Osteoblast (primary cell): Measurements from ENCODE around the gene CMTM4. TPM values are rescaled to one million over a fixed set of nuclear protein-coding genes. Genes with fewer than 3 reads are reported as not detected.

Experiments
- DNase-seq: peaks from one replicate; pipeline ENCODE4 v3.0.0; 2011; ENCODE audit warnings: low spot score, mixed read lengths; ENCODE audit not compliant: insufficient read length; ENCODE audit errors: missing footprints
- H2AFZ ChIP-seq: 2 replicates; pipeline ENCODE4 v1.6.0; 2011; ENCODE audit warnings: mild to moderate bottlenecking, low read length
- H3K27ac ChIP-seq: 2 replicates; pipeline ENCODE4 v1.5.1; 2011; ENCODE audit warnings: mild to moderate bottlenecking, low read depth, low read length, moderate library complexity
- H3K27me3 ChIP-seq: 2 replicates; pipeline ENCODE4 v1.6.0; 2012; ENCODE audit warnings: mild to moderate bottlenecking, control low read depth, inconsistent platforms, low read length, moderate library complexity; ENCODE audit not compliant: insufficient read depth
- H3K36me3 ChIP-seq: 2 replicates; pipeline ENCODE4 v1.5.1; 2011; ENCODE audit warnings: mild to moderate bottlenecking, low read length, control low read depth, moderate library complexity; ENCODE audit not compliant: insufficient read depth
- H3K4me1 ChIP-seq: 2 replicates; pipeline ENCODE4 v1.5.1; 2011; ENCODE audit warnings: mild to moderate bottlenecking, low read length, control low read depth, moderate library complexity; ENCODE audit not compliant: insufficient read depth
- H3K4me2 ChIP-seq: 2 replicates; pipeline ENCODE4 v1.6.0; 2011; ENCODE audit warnings: mild to moderate bottlenecking, low read length; ENCODE audit not compliant: insufficient read depth
- H3K4me3 ChIP-seq: fragments of 200-600 bp; sonication (generic); 3 replicates; pipeline ENCODE4 v1.5.1; 2012; ENCODE audit warnings: mild to moderate bottlenecking, low read length, inconsistent platforms; ENCODE audit not compliant: insufficient read depth
- H3K79me2 ChIP-seq: 2 replicates; pipeline ENCODE4 v1.6.0; 2012; ENCODE audit warnings: mild to moderate bottlenecking, low read length, control low read depth, inconsistent platforms; ENCODE audit not compliant: insufficient read depth
- H3K9me3 ChIP-seq: 2 replicates; pipeline ENCODE4 v1.5.1; 2011; ENCODE audit warnings: low read depth, low read length, control low read depth
- H4K20me1 ChIP-seq: 2 replicates; pipeline ENCODE4 v1.6.0; 2012; ENCODE audit warnings: mild to moderate bottlenecking, low read length, control low read depth; ENCODE audit not compliant: insufficient read depth
- total RNA-seq: library from RNA; depleted of rRNA; stranded (reverse); fragments of >200 nt; gene quantifications from 2 replicates; pipeline ENCODE4 v1.2.3, GENCODE V29; 2012
- TF ChIP-seq, protein P1 (sequence below): IDR thresholded peaks from 2 replicates; pipeline ENCODE4 v1.5.1; 2011; ENCODE audit warnings: mild to moderate bottlenecking, low read depth, low read length, moderate library complexity; ENCODE audit errors: extremely low read depth

The CMTM4 gene
- total RNA-seq, 1 donor, result 42.7 TPM

DNA sequence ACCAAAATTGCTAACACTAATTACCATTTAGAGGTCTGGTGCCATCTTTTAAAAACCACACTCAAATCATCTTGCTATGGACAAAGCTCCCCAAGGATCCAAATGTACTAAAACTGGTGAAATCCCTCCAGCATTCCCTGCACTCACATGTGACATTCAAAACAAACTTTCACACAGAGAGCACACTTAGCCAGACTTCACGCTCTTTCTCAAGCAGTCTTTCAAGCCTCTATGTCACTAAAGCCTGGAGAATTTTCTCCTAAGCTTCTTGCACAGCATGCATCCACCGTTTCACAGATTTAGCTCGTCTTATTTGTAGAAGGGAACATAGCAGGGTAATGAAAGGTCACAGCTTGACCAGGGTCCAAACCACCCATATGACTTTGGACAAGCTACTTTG, 72.8 kb downstream of the CMTM4 start:
- H3K36me3 ChIP-seq, result no peaks in the 10 kb centered on the region
- no peak for DNase-seq
- H3K79me2 ChIP-seq, result no peaks in the 10 kb centered on the region
- H2AFZ ChIP-seq, result no peak overlapping the region
- H3K4me3 ChIP-seq, result no peak overlapping the region
- H3K9me3 ChIP-seq, result no peaks in the 10 kb centered on the region
- no peaks in the 10 kb centered on the region for H4K20me1 ChIP-seq
- no peak overlapping the region for H3K4me2 ChIP-seq
- no peak overlapping the region for H3K27ac ChIP-seq
- peaks cover 40% of the 10 kb centered on the region for H3K4me1 ChIP-seq
- TF ChIP-seq, protein P1, sequence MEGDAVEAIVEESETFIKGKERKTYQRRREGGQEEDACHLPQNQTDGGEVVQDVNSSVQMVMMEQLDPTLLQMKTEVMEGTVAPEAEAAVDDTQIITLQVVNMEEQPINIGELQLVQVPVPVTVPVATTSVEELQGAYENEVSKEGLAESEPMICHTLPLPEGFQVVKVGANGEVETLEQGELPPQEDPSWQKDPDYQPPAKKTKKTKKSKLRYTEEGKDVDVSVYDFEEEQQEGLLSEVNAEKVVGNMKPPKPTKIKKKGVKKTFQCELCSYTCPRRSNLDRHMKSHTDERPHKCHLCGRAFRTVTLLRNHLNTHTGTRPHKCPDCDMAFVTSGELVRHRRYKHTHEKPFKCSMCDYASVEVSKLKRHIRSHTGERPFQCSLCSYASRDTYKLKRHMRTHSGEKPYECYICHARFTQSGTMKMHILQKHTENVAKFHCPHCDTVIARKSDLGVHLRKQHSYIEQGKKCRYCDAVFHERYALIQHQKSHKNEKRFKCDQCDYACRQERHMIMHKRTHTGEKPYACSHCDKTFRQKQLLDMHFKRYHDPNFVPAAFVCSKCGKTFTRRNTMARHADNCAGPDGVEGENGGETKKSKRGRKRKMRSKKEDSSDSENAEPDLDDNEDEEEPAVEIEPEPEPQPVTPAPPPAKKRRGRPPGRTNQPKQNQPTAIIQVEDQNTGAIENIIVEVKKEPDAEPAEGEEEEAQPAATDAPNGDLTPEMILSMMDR, result no peak
- no peaks in the 10 kb centered on the region for H3K27me3 ChIP-seq

DNA sequence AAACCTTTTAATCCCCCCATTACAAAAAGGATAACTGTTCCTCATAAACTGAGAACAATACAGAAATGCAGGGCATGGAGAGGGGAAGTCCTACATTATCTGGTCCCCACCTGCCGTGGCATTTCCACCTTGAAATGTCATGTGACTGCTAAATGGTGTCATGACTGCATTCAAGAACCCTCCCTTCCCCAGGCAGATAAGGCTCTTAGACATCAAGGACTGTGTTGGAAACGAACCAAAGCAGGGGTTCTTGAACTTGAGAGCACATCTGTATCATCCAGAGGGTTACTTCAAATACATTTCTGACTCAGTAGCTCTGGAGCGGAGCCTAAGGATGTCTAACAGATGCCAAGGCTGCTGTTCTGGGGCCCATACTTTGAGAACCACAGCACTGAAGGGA, 73.7 kb downstream of the CMTM4 start:
- H3K27ac ChIP-seq, result peak overlapping the region; percentile 75
- no peak for DNase-seq
- no peak overlapping the region for H3K4me2 ChIP-seq
- H3K4me1 ChIP-seq, result peaks cover 48% of the 10 kb centered on the region
- H3K9me3 ChIP-seq, result no peaks in the 10 kb centered on the region
- no peaks in the 10 kb centered on the region for H3K79me2 ChIP-seq
- no peak overlapping the region for H3K4me3 ChIP-seq
- no peak overlapping the region for H2AFZ ChIP-seq
- H3K36me3 ChIP-seq, result no peaks in the 10 kb centered on the region
- no peaks in the 10 kb centered on the region for H4K20me1 ChIP-seq
- TF ChIP-seq, protein P1, result no peak
- no peaks in the 10 kb centered on the region for H3K27me3 ChIP-seq

DNA sequence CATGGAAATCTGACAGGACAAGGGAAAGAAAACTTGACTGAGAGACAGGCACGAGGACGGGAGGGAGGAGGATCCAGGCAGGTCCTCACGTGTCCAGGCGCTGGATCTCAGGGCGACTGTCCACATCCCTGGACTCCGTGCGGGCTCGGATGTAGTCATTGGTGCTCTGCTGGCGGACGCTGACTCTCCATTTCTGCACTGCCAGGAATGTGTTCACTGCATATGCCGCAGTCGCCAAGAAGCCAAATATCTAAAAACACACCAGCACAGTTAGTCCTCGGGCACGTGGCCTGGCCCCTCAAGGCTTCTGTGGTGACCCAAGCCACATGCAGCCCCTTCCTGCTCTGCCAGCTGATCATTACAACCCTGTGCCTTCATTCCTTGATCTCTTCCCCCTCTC, 74.6 kb downstream of the CMTM4 start:
- no peaks in the 10 kb centered on the region for H3K36me3 ChIP-seq
- no peaks in the 10 kb centered on the region for H3K27me3 ChIP-seq
- peak; percentile 93 for DNase-seq
- H3K4me2 ChIP-seq, result no peak overlapping the region
- TF ChIP-seq, protein P1, result no peak
- no peaks in the 10 kb centered on the region for H3K79me2 ChIP-seq
- H3K27ac ChIP-seq, result peak overlapping the region; percentile 75
- peaks cover 52% of the 10 kb centered on the region for H3K4me1 ChIP-seq
- no peaks in the 10 kb centered on the region for H4K20me1 ChIP-seq
- H3K9me3 ChIP-seq, result no peaks in the 10 kb centered on the region
- H2AFZ ChIP-seq, result peak overlapping the region; percentile 36
- no peak overlapping the region for H3K4me3 ChIP-seq

DNA sequence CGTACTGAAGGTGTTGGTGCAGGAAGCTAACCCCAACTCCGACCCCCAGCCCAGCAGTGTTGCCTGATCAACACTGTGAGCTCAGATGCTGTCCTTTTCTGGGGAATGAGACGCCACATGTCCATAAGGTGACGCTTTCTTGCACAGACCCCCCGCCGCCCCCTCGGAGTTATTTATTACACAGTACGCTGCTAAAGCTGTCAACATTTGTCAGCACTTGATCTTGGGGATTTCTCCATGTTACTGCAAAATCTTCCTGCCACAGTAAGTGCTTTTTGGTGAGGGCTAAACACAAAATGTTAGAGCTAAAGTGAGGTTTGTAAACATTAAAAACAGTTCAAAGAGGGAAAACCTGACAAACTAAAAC, 76.1 kb downstream of the CMTM4 start:
- H3K4me2 ChIP-seq, result peak overlapping the region; percentile 83
- TF ChIP-seq, protein P1, result no peak

More for the DNA sequence above, 76.1 kb downstream of the CMTM4 start:
- Histone ChIP-seq H3K4me1 (peaks cover 62% of the 10 kb centered on the region), H3K4me3 (no peak overlapping the region), H3K27ac (peak overlapping the region; percentile 100), H3K79me2 (no peaks in the 10 kb centered on the region), H2AFZ (peak overlapping the region; percentile 47), H3K9me3 (no peaks in the 10 kb centered on the region), H3K27me3 (no peaks in the 10 kb centered on the region), H4K20me1 (no peaks in the 10 kb centered on the region), H3K36me3 (no peaks in the 10 kb centered on the region)
- DNase-seq, result no peak
